ENCODE data around the gene TIMM29. TPM values are rescaled to one million over a fixed set of nuclear protein-coding genes. Genes with fewer than 3 reads are reported as not detected.

TIMM29 gene
- total and polyA plus RNA-seq, 3 donors from 2014 or later, result 20.2 to 45.7 (median 40.9) TPM

GRCh38 chr19:10923260-10924112, 5.1 kb upstream of the TIMM29 start:
- peaks cover 10% of the 10 kb centered on the region for H3K4me1 ChIP-seq
- WGBS, 2 donors, result 89 to 94% methylated on average over 15 to 28 of the region's 29 CpGs
- intact Hi-C loops (cut with DNase I; ENCODE audit: low total_unique reads), result loop anchor here (10.0 kb wide), 1 partner anchor 49 kb away; the partner anchor contains the start of gene CARM1
- DNase-seq, result no peak
- H3K27me3 ChIP-seq, result no peaks in the 10 kb centered on the region
- H3K27ac ChIP-seq, result no peak overlapping the region
- no peaks in the 10 kb centered on the region for H3K36me3 ChIP-seq (ENCODE audit: low read depth, missing control alignments)
- no peaks in the 10 kb centered on the region for H3K9me3 ChIP-seq
- no peak for TF ChIP-seq CTCF (IDR thresholded peaks at IDR 0.05)
- no peak for TF ChIP-seq POLR2A (IDR thresholded peaks at IDR 0.05)
- no peak overlapping the region for H3K4me3 ChIP-seq

- H3K36me3 ChIP-seq (ENCODE audit: low read depth, missing control alignments), result no peaks in the 10 kb centered on the region
- no peak for TF ChIP-seq POLR2A (IDR thresholded peaks at IDR 0.05)
- no peak for TF ChIP-seq CTCF (IDR thresholded peaks at IDR 0.05)
- no peak for DNase-seq
- no peak overlapping the region for H3K4me3 ChIP-seq
- no peaks in the 10 kb centered on the region for H3K9me3 ChIP-seq
- no peak overlapping the region for H3K27ac ChIP-seq
- WGBS, 2 donors, result 87 to 89% methylated on average over 13 of the region's 13 CpGs
- H3K27me3 ChIP-seq, result no peaks in the 10 kb centered on the region
- H3K4me1 ChIP-seq, result peaks cover 12% of the 10 kb centered on the region
- intact Hi-C loops (cut with DNase I; ENCODE audit: low total_unique reads), result loop anchor here (10.0 kb wide), 1 partner anchor 50 kb away; the partner anchor contains the start of gene CARM1
These were observed 4.0 kb upstream of the TIMM29 start for GRCh38 chr19:10924597-10924996.

- peaks cover 17% of the 10 kb centered on the region for H3K4me1 ChIP-seq
- TF ChIP-seq CTCF (IDR thresholded peaks at IDR 0.05) (no peak), POLR2A (IDR thresholded peaks at IDR 0.05) (no peak)
- WGBS, 2 donors, result 8 to 27% methylated on average over 7 to 32 of the region's 47 CpGs
- no peaks in the 10 kb centered on the region for H3K36me3 ChIP-seq (ENCODE audit: low read depth, missing control alignments)
- H3K4me3 ChIP-seq, result peak overlapping the region; percentile 90 to 98
- no peaks in the 10 kb centered on the region for H3K27me3 ChIP-seq
- no peak for DNase-seq
- H3K27ac ChIP-seq, result peak overlapping the region; percentile 65 to 93
- intact Hi-C loops (cut with DNase I; ENCODE audit: low total_unique reads), result loop anchor here (10.0 kb wide), 1 partner anchor 53 kb away; the partner anchor contains the start of gene CARM1
- H3K9me3 ChIP-seq, result no peaks in the 10 kb centered on the region
These were observed 665 bp upstream of the TIMM29 start for GRCh38 chr19:10927730-10928562.

GRCh38 chr19:10929402-10929794, 787 bp downstream of the TIMM29 start:
- H3K27ac ChIP-seq, result peak overlapping the region; percentile 65 to 93
- peak overlapping the region; percentile 90 to 98 for H3K4me3 ChIP-seq

More at GRCh38 chr19:10929402-10929794, 787 bp downstream of the TIMM29 start:
- DNase-seq, result peak; percentile 33
- intact Hi-C loops (cut with DNase I; ENCODE audit: low total_unique reads), result loop anchor here (10.0 kb wide), 1 partner anchor 55 kb away; the partner anchor contains the start of gene CARM1
- no peaks in the 10 kb centered on the region for H3K36me3 ChIP-seq (ENCODE audit: low read depth, missing control alignments)
- WGBS, 2 donors, result 3% methylated on average over 19 to 23 of the region's 27 CpGs
- H3K4me1 ChIP-seq, result peaks cover 17% of the 10 kb centered on the region
- no peaks in the 10 kb centered on the region for H3K27me3 ChIP-seq
- H3K9me3 ChIP-seq, result no peaks in the 10 kb centered on the region
- no peak for TF ChIP-seq CTCF (IDR thresholded peaks at IDR 0.05)
- TF ChIP-seq POLR2A (IDR thresholded peaks at IDR 0.05), result no peak

Measured in testis (tissue), 3 donors.